NCI-H2029 (cell line): ENCODE data around the gene MEGF11.
A peak's percentile ranks its signal among the peaks of the same experiment; 100 is the strongest.

Source experiments
- DNase-seq: peaks from one replicate; lab custom pipeline; 2025; lab: John Stamatoyannopoulos, UW

Gene MEGF11

DNA sequence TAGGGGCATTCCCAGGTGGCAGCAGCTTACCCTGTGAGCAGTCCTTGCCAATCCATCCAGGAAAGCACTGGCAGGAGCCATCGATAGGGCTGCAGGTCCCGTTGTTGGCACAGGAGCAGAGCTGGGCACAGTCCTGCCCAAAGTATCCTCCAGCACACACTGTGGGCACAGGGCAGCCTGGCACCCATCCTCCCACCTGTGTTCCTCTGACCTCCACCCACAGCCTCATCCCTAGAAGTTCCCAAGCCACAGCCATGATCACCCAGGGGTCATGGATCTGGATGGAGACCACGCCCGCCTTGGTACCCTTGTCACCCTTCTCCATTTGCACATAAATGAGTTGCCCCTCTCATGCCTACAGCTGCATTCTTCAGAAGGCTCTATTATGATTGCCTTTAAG lies 335.6 kb downstream of the MEGF11 start:
- DNase-seq, result no peak

DNA sequence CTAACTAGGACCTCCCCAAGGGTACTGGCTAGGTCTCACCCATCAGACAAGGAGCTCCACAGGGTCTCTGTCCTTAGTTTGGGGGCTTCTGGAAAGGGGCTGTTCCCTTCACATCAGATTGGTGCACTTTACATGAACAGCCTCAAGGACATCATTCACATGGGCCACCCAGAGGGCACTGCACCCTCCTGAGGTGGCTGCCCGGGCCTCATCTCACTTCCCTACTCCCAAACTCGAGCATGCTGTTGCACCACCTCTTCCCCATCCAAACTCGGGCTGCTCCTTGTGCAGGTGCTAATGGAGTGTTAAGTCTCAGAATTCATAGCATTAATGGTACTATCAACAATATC lies 336.2 kb downstream of the MEGF11 start:
- DNase-seq, result no peak

DNA sequence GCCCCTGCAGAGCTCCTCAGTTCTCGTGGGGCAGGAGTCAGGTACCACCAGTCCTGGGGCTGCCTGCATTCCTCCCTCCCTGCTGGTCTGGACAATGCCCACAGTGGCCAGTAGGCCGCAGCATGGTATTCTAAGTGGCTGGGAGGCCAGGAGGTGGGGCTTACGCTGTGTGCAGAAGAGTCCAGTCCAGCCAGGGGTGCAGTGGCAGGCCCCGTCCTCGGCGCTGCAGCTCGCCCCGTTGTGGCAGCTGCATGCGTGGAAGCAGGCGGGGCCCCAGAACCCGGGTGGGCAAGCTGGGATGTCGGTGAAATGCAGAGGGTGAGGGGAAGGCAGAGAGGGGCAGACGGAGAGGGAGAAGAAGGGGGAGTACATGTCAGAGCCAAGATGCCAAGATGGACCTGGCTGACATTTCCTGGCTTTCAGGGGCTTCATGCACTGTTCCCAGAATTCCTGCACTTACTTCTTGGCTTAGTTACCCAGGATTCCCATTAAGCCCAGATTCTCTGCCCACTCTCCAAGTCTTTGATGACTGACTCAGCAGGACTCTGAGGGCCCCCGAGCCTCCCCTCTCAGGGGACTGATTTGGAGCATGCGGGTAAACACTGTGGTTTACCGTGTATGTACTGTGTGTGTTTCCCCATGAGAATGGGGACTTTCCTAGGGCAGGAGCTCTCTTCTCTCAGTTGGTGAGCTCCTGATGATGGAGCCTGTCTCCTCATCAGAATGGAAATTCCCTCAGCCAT lies 336.7 kb downstream of the MEGF11 start:
- peak; percentile 14 for DNase-seq

DNA sequence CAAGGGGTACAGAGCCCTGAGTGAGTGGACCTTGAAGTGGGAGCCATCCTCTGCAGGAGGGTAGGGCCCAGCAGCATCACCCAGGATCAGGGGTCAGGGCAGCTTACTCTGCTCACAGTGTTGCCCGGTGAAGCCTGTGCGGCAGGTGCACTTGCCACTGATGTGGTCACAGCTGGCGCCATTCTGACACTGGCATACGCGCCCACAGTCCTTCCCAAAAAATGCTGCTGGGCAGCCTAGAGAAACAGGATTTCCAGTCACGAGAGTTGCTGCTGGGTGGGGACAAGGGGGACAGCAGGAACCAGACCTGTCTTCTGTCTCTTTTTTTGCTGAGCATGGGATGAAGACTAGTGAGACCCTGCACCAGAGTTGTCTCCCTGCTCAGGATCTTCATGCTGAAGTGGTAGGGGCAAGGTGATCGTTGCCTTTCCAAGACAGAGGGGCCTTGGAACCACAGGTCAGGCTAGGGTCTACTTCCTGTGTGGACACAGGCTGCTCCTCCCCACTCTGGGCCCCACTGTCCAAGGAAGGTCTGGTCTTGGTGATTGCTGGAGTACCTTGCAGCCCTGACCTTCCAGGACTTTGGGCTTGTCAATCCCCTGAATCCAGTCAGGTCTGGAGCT lies 337.4 kb downstream of the MEGF11 start:
- DNase-seq, result no peak

DNA sequence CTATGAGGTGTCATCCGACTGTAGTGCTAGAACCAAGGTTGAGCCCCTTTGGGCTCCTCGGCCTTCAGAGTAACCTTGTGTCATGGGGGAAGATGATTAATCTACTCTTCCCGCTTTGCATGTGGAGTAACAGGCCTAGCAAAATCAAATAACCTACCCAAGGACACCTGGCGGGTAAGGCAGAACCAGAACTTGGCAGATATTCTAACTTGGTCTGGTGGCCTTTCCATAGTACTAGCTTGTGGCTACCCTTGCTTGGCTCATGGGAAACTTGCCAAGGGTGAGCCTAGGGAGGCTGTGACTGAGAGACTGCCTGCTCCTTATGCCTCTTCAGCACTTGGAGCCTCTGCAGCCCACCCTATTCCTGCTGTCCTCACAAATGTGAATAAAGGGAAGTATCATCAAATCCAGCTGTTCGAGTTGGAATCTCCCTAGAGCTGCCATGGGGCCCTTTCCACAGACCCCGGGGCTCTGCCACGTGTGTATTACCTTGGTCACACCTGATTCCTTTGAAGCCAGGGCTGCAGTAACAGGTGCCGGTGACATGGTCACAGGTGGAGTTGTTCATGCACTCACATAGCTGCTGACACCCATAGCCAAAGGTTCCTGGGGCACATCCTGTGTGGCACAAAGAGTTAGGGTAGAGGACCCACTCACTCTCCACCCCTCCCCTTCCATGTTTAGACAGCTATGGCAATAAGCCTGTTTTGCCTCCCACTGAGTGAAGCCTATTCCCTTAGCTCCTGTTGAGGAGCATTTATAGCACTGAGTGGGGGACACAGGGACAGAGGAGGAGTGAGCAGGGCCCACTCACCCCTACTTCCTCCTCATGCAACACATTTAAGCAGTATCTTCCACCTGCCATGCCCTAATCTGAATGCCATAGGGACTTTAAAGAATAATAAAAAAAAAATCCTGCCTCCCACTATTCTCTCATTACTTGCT lies 338.3 kb downstream of the MEGF11 start:
- DNase-seq, result no peak

DNA sequence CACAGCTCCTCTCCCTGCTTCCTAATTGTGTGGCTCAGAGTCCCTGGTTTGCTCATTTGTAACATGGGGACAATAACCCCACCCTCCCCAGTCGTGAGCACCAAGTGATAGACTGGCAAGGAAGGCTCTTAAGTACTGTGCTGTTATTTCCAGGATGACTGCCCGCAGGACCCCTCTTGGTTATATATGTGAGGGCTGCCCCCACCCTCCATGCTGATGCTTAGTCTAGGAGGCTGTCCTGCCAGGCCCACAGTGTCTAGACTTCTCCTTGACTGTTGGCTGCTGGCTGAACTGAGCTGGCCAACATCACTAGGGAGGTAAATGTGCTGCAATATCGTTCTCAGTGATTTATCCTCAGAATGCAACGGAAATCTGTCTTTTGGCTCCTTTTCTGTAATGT lies 339.2 kb downstream of the MEGF11 start:
- DNase-seq, result no peak

DNA sequence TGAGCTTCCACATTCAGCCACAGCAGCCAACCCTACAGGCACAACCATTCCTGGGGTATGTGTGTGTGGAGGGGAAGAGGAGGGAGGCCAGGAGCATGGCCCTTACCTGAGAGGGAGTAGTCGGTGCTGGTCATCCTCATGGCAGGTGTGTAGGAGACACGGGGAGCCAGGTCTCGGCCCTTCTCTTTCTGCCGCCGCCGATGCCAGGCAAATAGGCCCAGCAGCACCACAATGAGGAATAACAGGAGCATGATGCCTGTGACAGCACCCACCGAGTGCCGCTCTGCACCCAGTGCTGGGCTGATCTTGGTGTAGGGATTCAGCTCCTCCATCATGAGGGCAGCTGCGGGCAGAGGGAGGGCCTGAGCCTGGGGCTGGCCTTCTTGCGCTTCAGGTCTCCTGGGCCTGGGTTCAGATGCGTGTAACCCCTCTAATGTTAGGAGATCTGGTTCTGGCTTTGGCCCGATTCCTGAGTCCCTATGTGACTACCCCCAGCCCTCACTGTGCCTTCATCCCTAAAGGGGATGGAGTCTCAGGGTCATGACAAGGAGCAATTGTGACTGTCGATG lies 339.8 kb downstream of the MEGF11 start:
- no peak for DNase-seq

DNA sequence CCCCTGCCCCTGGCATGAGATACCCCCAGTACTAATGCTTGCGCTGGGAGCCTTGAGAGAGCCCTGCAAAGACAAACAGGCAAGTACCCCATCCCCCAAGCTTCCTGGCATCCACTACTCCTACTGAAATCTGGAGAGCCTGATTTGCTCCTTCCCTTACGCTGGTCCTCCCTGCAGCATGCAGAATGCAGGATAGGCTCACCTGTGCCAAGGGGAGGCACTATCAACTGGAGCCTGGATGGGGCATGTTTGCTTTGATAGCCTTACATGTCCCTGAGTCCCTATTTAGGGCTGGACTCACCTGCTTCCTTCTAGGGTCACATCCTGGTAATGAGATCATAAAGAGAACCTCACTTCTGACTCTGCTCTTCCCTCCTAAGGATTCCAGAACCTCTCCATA lies 341.3 kb downstream of the MEGF11 start:
- DNase-seq, result no peak

DNA sequence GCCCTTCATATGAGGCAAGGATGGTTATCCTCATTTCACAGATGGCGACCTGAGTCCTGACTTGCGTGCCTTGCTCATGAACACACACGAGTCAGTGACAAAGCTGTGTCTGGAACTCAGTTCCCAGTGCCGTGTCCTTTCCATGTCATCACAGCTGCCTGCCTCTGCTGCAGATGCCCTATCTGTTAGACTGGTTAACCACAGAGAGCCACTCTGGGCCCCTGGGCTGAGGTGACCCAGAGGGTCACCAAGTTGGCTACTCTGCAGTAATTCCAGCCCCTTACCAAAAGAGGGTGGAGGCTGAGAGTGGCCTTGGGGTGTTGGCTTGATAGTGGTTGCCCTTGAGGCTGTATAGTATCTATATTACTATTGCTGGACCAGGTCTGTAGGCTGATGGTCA lies 343.2 kb downstream of the MEGF11 start:
- no peak for DNase-seq

DNA sequence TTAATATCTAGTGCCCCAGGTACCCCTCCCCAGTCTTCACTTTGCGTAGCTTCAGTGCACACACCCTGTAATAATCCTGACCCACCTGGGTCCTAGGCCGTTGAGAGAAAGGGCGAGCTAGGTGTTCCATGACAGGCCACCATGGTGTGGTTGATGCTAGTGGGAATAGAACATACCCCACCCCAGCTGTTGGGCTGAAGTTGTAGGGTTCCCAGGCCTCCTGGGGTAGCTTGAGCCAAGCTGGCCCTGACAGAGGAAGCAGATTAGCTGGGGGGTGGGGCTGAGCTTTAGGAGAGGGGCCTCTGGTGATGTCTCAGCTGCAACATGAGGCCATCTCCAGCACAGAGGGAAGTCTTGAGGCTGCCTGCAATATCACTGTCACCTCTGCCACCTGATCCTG lies 343.7 kb downstream of the MEGF11 start:
- no peak for DNase-seq

DNA sequence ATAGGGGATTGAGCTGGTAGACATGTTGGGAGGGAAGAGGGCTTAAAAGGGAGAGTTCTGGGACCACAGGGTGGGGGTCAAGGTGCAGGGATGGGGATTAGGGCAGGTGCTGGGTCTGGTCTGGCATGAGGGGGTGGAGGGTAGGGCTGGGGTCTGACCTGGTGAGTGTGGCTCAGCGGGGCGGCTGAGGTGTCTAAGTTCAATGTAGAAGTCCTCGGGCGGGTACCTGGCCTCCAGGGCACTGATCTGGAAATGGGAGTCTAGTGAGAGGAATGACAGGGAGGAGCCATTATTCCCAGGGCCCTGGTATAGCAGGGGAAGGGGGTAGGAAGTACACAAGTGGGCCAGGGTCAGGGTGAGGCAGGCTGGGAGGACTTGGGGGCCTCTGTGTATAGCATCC lies 344.7 kb downstream of the MEGF11 start:
- DNase-seq, result no peak

DNA sequence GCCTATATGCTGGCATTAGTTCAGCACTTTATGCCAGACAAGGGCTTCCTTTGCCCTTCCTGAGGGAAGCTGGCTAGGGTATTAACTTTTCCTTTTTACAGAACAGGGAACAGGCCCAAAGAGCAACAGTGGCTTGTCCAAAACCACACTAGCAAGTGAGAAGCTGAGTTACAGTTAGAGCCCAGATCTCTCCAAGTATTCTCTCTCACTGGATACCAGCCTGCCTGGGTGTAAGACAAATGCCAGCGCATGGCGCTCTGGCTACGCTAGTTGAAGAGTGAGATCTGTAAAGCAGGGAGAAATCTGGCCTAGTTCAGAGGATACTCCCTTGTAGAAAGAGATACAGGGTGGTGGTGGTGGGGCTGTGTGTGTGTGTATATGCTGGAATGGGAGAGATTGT lies 345.9 kb downstream of the MEGF11 start:
- no peak for DNase-seq

DNA sequence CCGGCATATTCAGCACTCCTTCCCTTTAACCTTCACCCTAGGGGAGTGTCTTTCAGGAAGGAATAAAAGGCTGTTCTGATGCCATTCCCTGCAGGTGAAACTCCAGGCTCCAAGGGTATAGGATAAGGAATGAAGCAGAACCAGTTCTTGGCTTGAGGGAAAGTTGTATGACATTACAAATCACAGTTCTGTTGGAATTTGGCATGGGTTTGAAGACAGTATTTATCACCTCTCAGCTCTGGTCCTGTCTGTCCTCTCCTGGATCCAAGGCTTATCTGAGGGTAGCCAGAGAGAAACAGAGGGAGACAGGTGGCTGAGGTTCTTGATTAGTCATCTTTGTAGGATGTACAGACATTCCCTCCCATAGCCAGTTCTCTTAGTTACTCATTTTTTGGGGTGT lies 347.2 kb downstream of the MEGF11 start:
- no peak for DNase-seq

DNA sequence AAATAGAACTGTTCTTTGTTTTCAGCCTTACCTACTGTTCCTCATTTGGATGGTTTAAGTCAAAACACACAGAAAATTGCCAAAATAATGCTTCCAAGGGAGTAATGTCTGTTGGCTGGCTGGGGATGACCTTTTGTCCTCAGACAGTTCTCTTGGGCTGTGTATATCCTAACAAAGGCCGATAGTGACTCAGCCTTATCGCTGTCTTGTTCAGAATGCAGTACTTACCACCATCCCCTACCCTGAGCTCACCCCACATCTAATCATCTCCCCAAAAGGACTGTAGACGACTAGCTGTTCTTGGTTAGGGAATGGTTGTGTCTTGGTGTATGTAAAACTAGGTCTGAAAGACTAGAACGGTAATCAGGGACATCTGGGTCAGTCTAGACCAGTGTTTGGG lies 349.2 kb downstream of the MEGF11 start:
- no peak for DNase-seq

DNA sequence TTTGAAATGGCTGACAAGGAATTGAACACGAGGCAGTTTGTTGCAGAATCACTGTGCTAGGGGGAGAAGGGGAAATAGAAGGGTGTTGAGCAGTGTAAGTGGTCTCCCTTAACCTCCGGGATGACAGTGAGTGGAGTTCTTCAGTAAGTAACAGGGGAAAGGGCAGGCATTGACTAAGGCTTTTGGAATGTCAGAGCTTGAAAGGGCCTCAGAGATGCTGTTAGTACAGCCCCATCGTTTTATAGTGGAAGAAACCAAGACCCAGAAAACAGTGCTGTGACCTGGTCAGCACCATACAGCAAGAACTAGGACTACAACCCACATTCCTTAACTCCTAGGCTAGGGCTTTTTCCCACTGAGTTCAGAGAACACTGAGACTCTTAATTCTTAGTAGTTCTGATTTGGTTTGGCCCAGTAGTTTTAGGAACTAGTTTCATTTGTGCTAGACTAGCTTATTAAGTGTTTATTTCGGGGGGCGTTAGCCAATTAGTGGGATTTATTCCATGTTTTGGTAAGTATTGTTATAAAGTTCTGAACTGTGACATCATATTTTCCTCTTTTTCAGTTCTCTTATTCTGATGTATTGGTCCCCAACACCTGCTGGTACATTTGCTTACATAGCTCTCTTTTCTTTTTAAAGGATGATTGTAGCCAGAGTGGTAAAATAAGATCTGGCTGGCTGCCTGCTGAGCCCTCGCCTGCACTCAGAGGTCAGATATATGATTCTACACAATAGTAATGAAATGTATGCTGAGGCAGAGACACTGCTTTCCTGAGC lies 350.1 kb downstream of the MEGF11 start:
- DNase-seq, result no peak

DNA sequence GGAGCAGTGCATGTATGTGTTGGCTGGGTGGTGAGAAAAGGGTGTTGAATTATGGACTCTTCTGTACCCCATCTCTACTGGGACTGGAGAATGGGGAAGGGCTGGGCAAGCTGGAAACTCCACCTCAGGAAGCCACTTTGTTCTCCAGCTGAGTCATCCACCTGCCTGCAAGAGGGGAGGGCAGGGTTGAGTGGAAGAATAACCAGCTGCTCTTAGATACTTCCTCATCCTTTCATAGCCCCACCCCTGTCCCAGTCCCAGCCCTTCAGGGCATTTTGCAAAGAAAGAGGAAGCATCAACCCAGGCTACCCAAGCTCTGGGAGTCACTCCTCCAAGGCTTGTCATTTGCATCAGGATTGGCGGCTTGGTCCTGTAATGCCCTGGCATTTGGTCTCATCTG lies 351.2 kb downstream of the MEGF11 start:
- peak; percentile 47 for DNase-seq

DNA sequence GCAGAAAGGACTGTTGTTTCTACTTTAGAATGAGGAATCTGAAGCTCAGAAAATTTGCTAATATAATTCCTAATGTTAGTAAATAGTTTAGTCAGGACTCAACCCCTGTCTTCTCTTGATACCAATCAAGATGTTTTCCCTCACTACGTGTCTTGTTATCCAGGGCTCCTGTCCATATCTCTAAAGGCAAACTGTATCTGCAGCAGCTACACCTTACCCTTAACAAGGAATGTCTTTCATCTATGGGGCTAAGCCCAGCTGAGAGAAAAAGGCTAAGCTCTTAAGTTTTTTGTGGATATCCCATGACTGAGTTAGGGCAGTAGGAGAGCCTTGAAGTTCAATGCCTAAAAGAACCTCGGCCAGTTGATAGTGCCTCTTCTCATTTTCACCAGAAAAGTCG lies 351.7 kb downstream of the MEGF11 start:
- no peak for DNase-seq

DNA sequence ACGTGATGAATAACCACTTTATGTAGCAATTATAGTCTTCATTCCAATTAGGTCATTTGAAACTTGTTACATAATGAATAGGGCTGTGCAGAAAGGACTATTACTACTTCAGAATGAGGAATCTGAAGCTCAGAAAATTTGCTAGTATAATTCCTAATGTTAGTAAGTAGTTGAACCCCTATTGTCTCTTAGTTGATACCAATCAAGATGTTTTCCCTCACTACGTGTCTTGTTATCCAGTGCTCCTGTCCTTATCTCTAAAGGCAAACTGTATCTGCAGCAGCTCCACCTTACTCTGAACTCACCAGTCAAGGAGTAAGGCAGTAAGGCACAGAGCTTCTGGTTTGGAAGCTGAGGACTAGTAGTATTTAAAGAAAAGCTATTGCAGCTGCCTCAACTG lies 352.2 kb downstream of the MEGF11 start:
- DNase-seq, result no peak

DNA sequence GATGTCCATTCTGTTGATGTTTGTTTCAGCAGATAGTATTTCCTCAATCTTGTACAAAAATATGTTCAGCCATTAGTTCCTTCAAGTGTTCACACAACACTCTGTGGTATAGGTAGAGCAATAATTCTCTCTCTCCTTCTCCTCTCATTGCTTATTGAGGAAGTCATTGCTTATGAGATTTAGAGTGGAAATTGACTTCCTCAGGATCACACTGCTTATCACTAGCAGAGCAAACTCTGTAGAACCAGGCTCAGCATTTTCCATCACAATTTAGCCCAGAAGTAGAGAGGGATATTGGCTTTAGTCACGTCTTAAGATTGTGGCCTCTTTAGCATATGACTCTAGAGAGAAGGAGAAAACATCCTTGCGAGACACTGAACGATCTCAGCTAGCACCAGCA lies 353.1 kb downstream of the MEGF11 start:
- DNase-seq, result no peak

DNA sequence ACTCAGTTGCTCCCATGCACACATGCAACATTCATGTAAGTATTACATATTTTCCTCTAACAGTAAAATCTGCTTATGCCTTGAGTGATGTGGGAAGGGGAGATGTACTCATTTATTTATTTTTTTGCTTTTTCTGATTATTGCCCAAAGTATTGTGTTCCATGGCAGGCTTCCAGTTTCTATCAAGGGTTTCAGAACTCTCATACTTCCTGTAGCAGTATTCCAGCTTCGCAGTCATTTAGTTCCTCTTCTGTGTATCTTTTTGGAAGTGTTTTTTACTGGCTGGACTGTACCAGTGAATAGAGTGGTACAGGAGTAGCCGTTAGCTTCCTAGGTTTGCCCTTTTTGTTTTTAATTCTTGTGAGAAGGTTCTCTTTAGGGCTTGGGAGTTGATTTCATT lies 357.3 kb downstream of the MEGF11 start:
- no peak for DNase-seq

DNA sequence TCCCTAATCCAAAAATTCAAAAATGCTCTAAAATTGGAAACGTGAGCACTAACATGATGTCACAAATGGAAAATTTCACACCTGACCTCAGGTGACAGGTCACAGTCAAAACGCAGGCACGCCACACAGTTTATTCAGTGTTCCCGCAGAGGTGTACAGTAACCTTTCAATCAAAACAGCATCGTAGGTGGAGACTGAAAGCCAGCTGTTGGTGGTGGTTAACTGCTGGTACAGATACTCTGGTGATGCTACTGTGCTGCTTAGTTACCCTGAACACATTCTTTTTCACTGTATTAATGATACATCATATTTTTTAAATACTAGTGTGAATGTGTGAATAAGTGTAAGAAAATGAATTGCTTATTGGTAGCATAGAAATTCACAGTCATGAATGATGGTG lies 360.5 kb downstream of the MEGF11 start:
- no peak for DNase-seq

DNA sequence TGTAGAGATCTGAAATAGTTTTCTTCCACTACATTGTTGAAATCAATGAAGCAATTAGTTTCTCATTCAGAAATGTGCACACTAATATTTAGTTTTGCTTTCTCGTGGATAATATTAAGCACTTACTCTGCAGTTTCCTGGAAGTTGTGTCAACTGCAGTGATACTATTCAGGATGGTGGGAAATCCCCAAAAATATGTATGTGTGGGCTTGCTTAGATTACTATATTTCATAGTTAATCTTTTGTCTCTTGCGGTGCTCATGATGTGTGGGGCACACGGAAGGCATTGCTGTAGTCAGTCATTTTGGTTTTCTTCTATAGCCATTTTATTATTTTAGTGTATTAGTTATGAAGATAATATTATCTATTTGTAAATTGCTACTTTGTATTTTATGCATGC lies 364.6 kb downstream of the MEGF11 start:
- DNase-seq, result no peak
